ENCODE measurements around the gene SGCE.

DNA sequence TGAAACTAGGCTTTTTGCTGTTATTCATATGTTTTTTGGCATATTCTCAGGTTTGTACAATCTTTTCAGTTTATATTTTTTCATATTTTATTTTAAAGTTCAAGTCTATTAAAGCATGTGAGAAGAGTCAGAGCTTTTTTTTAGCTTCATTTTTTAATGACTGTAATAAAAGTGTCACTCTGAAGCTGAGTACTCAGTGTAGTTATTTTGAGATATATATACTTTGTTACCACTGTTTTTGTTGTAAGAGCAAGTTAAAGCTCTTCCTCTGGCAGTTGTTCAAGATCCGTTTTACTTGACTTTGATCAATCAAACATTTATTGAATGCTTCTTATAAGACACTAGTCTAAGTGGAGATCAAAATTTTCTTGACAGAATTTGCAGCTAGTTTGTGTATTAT, 108.8 kb downstream of the SGCE start:
- no peak for TF ChIP-seq CTCF (IDR thresholded peaks at IDR 0.05; ENCODE audit: low read length)
- no peak for TF ChIP-seq EZH2 (IDR thresholded peaks at IDR 0.05; ENCODE audit: borderline replicate concordance, low read length)

Data from OCI-LY1 (cell line).